ENCODE data around the gene KLF1. TPM values are rescaled to one million over a fixed set of nuclear protein-coding genes. Genes with fewer than 3 reads are reported as not detected.

The KLF1 gene
- total and polyA plus RNA-seq, 2 of the 13 experiments (the other 11 are each of a cell fraction or from before 2014, with no cell fraction given), result not detected

GRCh38 chr19:12886969-12887747 is at the start of gene KLF1 (continued):
- TF ChIP-seq HNF1B (CRISPR knock-in tag; IDR thresholded peaks at IDR 0.05) (no peak), YEATS4 (CRISPR knock-in tag; IDR thresholded peaks at IDR 0.05; ENCODE audit: borderline replicate concordance) (no peak), ZNF672 (CRISPR knock-in tag; IDR thresholded peaks at IDR 0.05) (no peak), CBX2 (IDR thresholded peaks at IDR 0.05; ENCODE audit: low read depth, low read length) (no peak), CBX2 (CRISPR knock-in tag; IDR thresholded peaks at IDR 0.05; ENCODE audit: low read depth) (no peak), ZNF331 (CRISPR knock-in tag; IDR thresholded peaks at IDR 0.05) (no peak), TEF (CRISPR knock-in tag; IDR thresholded peaks at IDR 0.05) (no peak)

GRCh38 chr19:12936582-12936981 is 49.6 kb upstream of the KLF1 start:
- 83% methylated on average over 7 of the region's 7 CpGs for WGBS (ENCODE audit: low lambda C conversion rate)
- H3K27me3 ChIP-seq (ENCODE audit: control insufficient read depth in 1 of 2, insufficient read depth in 2 of 2, low read length in 2 of 2), result peaks cover 0 to 5% of the 10 kb centered on the region in 2 experiments; a peak in 1 of 5 replicates
- peaks cover 45% of the 10 kb centered on the region for H3K79me2 ChIP-seq (ENCODE audit: insufficient read depth, low read length)
- ATAC-seq (no peak), DNase-seq (ENCODE audit: low spot score) (no peak), FAIRE-seq (no peak)
- peaks cover 16% of the 10 kb centered on the region for H4K20me1 ChIP-seq (ENCODE audit: insufficient read depth, low read length)
- no peak overlapping the region for H3K4me2 ChIP-seq (ENCODE audit: low read depth, low read length)
- BruUV-seq (replicated peaks), result no TSS peak
- H3K4me3 ChIP-seq (replicated peaks in 1 of 3; ENCODE audit: insufficient read depth in 1 of 3, low read depth in 2 of 3, low read length in 3 of 3), result no peak overlapping the region
- in situ Hi-C loops (cut with HindIII; ENCODE audit: extremely low pct_ligation_motif_present, low pct_unique_long_range_greater_than_20kb) (no loop called here), intact Hi-C loops (cut with micrococcal nuclease; ENCODE audit: unreplicated experiment) (no loop called here)
- H3K36me3 ChIP-seq (replicated peaks in 1 of 2; ENCODE audit: control insufficient read depth in 1 of 2, insufficient read depth in 2 of 2, low read length in 2 of 2), result peaks cover 8 to 18% of the 10 kb centered on the region in 2 experiments; a peak in 4 of 5 replicates
- H3K9me3 ChIP-seq (ENCODE audit: low read length), result no peaks in the 10 kb centered on the region
- H3K27ac ChIP-seq (ENCODE audit: extremely low read length, insufficient read depth, low read length), result no peak overlapping the region
- no peak overlapping the region for H3K9ac ChIP-seq (ENCODE audit: insufficient read depth, low read depth, low read length)
- POLR2A ChIA-PET, result interaction anchor here (0.5 to 1.5 kb wide), 2 partner anchors 10 to 212 kb away, joined by 4 to 16 read pairs; no protein-coding TSS in a partner anchor
- CTCF ChIA-PET (ENCODE audit: low intra/inter-chr PET ratio, low total read pairs), result no interaction called here
- H2AFZ ChIP-seq (ENCODE audit: low read length), result no peak overlapping the region
- H3K4me1 ChIP-seq (ENCODE audit: insufficient read depth, low read length), result peaks cover 49% of the 10 kb centered on the region
- no peak for TF ChIP-seq ZNF256 (CRISPR knock-in tag; conservative IDR thresholded peaks at IDR 0.05)
- TF ChIP-seq HOXA3 (CRISPR knock-in tag; IDR thresholded peaks at IDR 0.05), result no peak
- TF ChIP-seq SMARCC2 (IDR thresholded peaks at IDR 0.05), result no peak
- no peak for TF ChIP-seq SCMH1 (CRISPR knock-in tag; IDR thresholded peaks at IDR 0.05; ENCODE audit: borderline replicate concordance)
- TF ChIP-seq ZIK1 (CRISPR knock-in tag; IDR thresholded peaks at IDR 0.05; ENCODE audit: borderline replicate concordance, low read depth), result no peak
- no peak for TF ChIP-seq NFE2L1 (CRISPR knock-in tag; IDR thresholded peaks at IDR 0.05; ENCODE audit: borderline replicate concordance)
- TF ChIP-seq, protein P1, sequence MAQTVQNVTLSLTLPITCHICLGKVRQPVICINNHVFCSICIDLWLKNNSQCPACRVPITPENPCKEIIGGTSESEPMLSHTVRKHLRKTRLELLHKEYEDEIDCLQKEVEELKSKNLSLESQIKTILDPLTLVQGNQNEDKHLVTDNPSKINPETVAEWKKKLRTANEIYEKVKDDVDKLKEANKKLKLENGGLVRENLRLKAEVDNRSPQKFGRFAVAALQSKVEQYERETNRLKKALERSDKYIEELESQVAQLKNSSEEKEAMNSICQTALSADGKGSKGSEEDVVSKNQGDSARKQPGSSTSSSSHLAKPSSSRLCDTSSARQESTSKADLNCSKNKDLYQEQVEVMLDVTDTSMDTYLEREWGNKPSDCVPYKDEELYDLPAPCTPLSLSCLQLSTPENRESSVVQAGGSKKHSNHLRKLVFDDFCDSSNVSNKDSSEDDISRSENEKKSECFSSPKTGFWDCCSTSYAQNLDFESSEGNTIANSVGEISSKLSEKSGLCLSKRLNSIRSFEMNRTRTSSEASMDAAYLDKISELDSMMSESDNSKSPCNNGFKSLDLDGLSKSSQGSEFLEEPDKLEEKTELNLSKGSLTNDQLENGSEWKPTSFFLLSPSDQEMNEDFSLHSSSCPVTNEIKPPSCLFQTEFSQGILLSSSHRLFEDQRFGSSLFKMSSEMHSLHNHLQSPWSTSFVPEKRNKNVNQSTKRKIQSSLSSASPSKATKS (CRISPR knock-in tag; IDR thresholded peaks at IDR 0.05), result no peak
- TF ChIP-seq ZUFSP (CRISPR knock-in tag; IDR thresholded peaks at IDR 0.05; ENCODE audit: borderline replicate concordance), result no peak
- TF ChIP-seq SRSF1 (optimal IDR thresholded peaks at IDR 0.05; ENCODE audit: low read depth, low read length), result no peak
- no peak for TF ChIP-seq MAFF (IDR thresholded peaks at IDR 0.05; ENCODE audit: low read depth, low read length)
- TF ChIP-seq PAF1 (CRISPR knock-in tag; IDR thresholded peaks at IDR 0.05), result no peak
